Transverse colon (tissue), 3 donors: ENCODE data around the gene ZFP37.

Experiments
- POLR2A ChIP-seq: fragments of 450-650 bp; IDR thresholded peaks from one replicate; pipeline ENCODE4 v1.6.1; 2016; ENCODE audit warnings: antibody characterized with exemption, mild to moderate bottlenecking, moderate library complexity
- TF ChIP-seq, protein P1 (sequence below), 5 experiments: fragments of 200-600 bp in 3 of 5; fragments of 450-650 bp in 2 of 5; sonication (generic) in 3 of 5; IDR thresholded peaks; 1 replicate in 2 of 5; 2 replicates in 3 of 5; pipeline ENCODE4 v1.5.1; 2016 to 2017; ENCODE audit warnings: antibody characterized with exemption in 5 of 5, inconsistent platforms in 3 of 5, mild to moderate bottlenecking in 2 of 5, moderate library complexity in 1 of 5

DNA sequence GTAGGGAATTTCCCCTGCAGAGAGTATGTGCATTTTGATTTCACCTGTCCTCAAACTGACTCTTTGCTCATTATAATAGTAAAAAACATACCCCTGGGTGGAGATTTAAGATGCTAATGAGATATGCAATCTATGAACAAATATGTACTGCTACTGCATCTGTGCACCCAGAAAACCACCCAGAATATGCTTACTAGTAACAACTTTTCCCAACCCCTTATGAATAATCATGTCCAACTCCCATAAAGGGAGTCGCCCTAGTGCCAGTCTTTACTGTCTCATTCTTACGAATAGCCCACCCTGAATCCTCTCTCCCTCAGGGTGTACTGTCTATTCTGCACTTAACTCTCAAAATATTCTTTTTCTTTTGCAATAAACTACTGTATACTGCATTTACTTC is 39.0 kb upstream of the ZFP37 start:
- TF ChIP-seq, protein P1, sequence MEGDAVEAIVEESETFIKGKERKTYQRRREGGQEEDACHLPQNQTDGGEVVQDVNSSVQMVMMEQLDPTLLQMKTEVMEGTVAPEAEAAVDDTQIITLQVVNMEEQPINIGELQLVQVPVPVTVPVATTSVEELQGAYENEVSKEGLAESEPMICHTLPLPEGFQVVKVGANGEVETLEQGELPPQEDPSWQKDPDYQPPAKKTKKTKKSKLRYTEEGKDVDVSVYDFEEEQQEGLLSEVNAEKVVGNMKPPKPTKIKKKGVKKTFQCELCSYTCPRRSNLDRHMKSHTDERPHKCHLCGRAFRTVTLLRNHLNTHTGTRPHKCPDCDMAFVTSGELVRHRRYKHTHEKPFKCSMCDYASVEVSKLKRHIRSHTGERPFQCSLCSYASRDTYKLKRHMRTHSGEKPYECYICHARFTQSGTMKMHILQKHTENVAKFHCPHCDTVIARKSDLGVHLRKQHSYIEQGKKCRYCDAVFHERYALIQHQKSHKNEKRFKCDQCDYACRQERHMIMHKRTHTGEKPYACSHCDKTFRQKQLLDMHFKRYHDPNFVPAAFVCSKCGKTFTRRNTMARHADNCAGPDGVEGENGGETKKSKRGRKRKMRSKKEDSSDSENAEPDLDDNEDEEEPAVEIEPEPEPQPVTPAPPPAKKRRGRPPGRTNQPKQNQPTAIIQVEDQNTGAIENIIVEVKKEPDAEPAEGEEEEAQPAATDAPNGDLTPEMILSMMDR (IDR thresholded peaks at IDR 0.05): no peak
- no peak for TF ChIP-seq POLR2A
